ENCODE measurements around the gene ZCCHC3.

ZCCHC3 gene

DNA sequence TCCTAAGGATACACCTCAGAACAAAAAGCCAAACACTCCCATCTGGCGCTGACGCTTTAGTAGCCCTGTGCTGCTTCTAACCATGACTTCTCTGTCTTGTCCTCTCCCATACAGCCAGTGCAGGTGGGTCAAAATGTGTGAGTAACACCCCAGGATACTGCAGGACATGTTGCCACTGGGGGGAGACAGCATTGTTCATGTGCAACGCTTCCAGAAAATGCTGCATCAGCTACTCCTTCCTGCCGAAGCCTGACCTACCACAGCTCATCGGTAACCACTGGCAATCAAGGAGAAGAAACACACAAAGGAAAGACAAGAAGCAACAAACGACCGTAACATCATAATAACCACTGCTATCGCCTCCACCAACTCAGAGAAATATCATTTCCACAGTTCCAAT, 38.4 kb upstream of the ZCCHC3 start:
- H3K9me3 ChIP-seq: no peaks in the 10 kb centered on the region
- H3K4me1 ChIP-seq: no peaks in the 10 kb centered on the region
- TF ChIP-seq CTCF (IDR thresholded peaks at IDR 0.05): no peak
- H3K36me3 ChIP-seq: no peaks in the 10 kb centered on the region
- DNase-seq: no peak
- H3K27ac ChIP-seq: no peak overlapping the region
- H3K4me3 ChIP-seq: no peak overlapping the region
- H3K27me3 ChIP-seq: peaks cover 0 to 9% of the 10 kb centered on the region in 2 donors
- intact Hi-C loops (cut with DNase I; ENCODE audit: low total_unique reads): no loop called here

DNA sequence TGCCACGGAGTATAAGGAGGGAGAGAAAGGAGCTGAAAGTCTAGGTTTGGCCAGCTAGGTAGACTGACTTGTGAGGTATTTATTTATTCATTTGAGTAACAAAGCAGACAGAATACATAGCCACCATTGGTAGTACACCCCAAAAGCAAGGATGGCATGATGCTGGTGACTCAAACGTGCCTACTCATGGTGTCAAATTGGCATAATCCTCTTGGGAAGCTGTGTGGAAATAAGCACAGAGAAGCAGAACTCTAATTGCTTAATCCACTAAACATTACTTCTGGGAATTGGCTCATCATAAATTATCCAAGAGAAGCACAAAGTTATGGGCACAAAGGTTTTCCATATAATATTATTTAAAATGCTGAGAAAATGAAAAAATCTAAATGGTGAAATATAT, 37.4 kb upstream of the ZCCHC3 start:
- Histone ChIP-seq H3K4me3 (no peak overlapping the region), H3K27ac (no peak overlapping the region), H3K9me3 (no peaks in the 10 kb centered on the region), H3K27me3 (peaks cover 0 to 5% of the 10 kb centered on the region in 2 donors), H3K36me3 (no peaks in the 10 kb centered on the region), H3K4me1 (no peaks in the 10 kb centered on the region)
- TF ChIP-seq CTCF (IDR thresholded peaks at IDR 0.05): no peak
- DNase-seq: no peak
- intact Hi-C loops (cut with DNase I; ENCODE audit: low total_unique reads): no loop called here

DNA sequence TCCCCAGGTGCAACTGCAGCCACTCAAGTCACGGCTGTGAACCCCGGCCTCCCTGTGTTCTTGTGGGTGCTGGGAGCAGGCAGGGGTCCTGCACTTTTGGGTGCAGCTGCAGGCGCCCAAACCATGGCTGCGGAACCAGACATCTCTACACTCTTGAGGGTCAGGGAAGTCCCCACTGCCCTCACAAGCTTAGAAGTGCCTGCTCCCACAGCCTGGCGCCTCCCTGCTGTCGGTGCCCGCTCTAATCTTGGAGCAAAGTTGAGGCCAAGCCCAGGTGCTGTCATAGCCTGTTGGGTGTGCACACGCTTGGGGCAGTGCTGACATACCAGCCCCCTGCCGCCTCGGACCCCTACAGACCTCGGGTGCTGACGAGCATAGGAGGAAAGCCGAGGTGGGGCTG, 33.7 kb upstream of the ZCCHC3 start:
- no peak for DNase-seq
- no peaks in the 10 kb centered on the region for H3K27me3 ChIP-seq
- intact Hi-C loops (cut with DNase I; ENCODE audit: low total_unique reads): no loop called here

DNA sequence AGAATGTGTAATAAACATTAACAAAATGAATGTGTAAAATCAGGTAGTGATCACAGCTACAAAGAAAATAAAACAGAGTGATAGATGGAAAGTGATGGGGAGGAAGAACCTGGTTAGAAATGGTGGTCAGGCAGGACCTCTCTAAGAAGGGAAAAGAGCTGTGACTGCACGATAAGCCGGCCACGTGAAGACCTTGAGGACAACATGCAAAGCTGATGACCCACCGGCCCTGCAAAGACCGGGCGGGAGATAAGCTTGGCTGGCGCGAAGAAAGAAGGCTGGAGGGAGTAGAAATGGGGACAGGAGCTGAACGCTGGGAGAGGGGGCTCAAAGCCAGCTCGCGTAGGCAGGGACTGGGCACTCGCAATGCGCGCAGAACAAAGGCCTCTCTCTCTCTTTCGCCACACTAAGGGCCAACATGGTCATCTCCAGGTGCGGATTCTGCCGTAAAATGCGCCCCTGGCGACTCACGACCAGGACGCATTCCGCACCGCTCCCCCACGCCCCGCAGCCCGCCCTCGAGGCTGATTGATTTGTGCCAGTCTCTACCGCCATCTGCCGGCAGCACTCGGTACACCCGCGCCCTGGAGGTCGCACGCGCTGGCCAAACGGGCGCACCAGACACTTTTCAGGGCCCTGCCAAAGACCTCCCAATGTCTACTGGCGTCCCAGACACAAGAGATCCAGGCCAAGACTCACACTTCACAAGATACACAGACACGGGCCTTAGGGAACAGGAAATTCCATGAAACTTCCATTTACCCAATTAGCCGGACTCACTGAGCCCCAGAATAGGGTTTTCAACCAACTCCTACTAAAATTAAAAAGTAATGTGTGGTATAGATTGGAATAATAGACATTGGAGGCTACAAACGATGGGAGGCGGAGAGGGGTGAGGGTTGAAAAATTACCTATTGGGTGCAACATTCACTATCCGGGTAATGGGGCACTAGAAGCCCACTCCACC, 30.5 kb upstream of the ZCCHC3 start:
- TF ChIP-seq CTCF (IDR thresholded peaks at IDR 0.05): peak; percentile 88 to 93
- peak; percentile 80 to 88 for DNase-seq
- H3K27ac ChIP-seq: peak overlapping the region in 1 of 2 donors; percentile 3

More for the DNA sequence above, 33.7 kb upstream of the ZCCHC3 start:
- Histone ChIP-seq H3K4me3 (no peak overlapping the region), H3K27ac (no peak overlapping the region), H3K9me3 (no peaks in the 10 kb centered on the region), H3K4me1 (peaks cover 0 to 8% (median 4%) of the 10 kb centered on the region in 4 donors), H3K36me3 (no peaks in the 10 kb centered on the region)
- TF ChIP-seq CTCF (IDR thresholded peaks at IDR 0.05): no peak

GRCh38 chr20:270517-270916, 26.9 kb upstream of the ZCCHC3 start:
- no peak overlapping the region for H3K4me3 ChIP-seq
- intact Hi-C loops (cut with DNase I; ENCODE audit: low total_unique reads): no loop called here
- peaks cover 0 to 8% (median 4%) of the 10 kb centered on the region in 4 donors for H3K4me1 ChIP-seq
- no peaks in the 10 kb centered on the region for H3K9me3 ChIP-seq
- TF ChIP-seq CTCF (IDR thresholded peaks at IDR 0.05): no peak
- H3K27ac ChIP-seq: no peak overlapping the region
- peaks cover 0 to 7% (median 0%) of the 10 kb centered on the region in 3 donors for H3K36me3 ChIP-seq
- no peaks in the 10 kb centered on the region for H3K27me3 ChIP-seq
- DNase-seq: no peak

More for the DNA sequence above, 30.5 kb upstream of the ZCCHC3 start:
- no peaks in the 10 kb centered on the region for H3K36me3 ChIP-seq
- peak overlapping the region; percentile 46 to 56 for H3K4me3 ChIP-seq
- H3K9me3 ChIP-seq: no peaks in the 10 kb centered on the region
- H3K4me1 ChIP-seq: peaks cover 0 to 8% (median 4%) of the 10 kb centered on the region in 4 donors
- intact Hi-C loops (cut with DNase I; ENCODE audit: low total_unique reads): no loop called here
- no peaks in the 10 kb centered on the region for H3K27me3 ChIP-seq
